ENCODE results near the gene PRKAR1B. TPM values are rescaled to one million over a fixed set of nuclear protein-coding genes. Genes with fewer than 3 reads are reported as not detected.

Gene PRKAR1B
- total RNA-seq, 1 experiment from 2014 or later, result 43.3 TPM

DNA sequence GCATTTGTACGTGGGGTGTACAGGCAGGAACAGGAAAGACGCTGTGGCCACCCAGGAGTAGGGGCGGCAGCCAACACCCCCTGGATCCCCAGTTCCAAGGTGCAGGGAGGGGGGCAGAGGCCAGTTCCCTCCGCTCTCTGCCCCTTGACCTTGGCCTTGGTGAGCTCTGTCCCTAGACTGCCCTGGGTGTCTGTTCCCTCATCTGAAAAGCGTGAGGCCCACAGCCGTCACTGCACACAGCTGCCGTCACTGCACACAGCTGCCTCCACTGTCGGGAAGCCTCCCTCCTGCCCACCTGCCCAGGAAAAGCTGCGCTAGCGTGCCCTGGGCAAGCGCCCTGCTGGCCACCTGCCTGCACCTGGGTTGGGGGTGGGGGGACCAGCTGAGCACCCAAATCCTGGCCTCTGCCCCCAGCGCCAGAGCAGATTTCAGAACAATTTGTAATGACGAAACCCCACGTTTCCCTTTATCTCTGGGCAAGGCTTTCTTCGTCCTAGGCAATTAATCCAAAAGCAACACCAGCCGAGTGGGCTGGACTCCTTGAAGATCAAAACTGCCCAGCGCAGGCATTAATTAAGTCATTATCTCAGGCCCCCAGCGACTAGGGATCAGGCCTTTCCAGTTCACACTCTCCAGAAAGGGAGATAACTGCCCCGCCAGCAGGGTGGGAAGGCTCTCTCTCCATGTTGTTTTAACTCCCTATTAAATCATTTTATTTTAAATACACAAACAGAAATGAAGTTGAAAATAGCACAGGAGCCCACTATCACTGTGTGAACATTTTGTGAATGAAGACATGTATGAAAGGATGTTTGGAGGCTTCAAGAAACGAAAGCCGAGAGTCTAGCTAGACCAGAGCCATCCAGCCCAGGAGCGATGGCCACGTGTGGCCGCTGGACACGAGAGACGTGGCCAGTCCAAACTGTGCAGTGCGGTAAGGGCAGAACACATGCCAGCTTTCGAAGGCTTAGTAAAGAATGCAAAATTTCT is 203.4 kb downstream of the PRKAR1B start:
- H3K27ac ChIP-seq (ENCODE audit: insufficient read length, low read depth, low read length), result no peak overlapping the region
- no peaks in the 10 kb centered on the region for H3K36me3 Mint-ChIP-seq (ENCODE audit: insufficient read depth in 1 of 3, low read depth in 3 of 3)
- H2BK5ac ChIP-seq (ENCODE audit: insufficient read length, low read length), result no peak overlapping the region
- H3K23ac ChIP-seq (ENCODE audit: insufficient read length, low read depth, low read length), result no peak overlapping the region
- H3K23me2 ChIP-seq (ENCODE audit: insufficient read length, low read depth, low read length, poor library complexity, severe bottlenecking), result peaks cover 24% of the 10 kb centered on the region
- H4K91ac ChIP-seq (ENCODE audit: insufficient read length, low read depth, low read length), result no peak overlapping the region
- no peaks in the 10 kb centered on the region for H3K79me1 ChIP-seq (ENCODE audit: insufficient read depth, low read depth, low read length, poor library complexity, severe bottlenecking)
- 0 out of 2 replicates have a peak overlapping the region, but pooled peaks have one; percentile 13 for H3K14ac ChIP-seq (ENCODE audit: insufficient read depth, low read length)
- H3K9ac ChIP-seq (ENCODE audit: extremely low read depth, insufficient read length, low read length), result no peak overlapping the region
- no peak overlapping the region for H3K18ac ChIP-seq (ENCODE audit: insufficient read length, low read depth, low read length)
- no peaks in the 10 kb centered on the region for H3K79me2 ChIP-seq (ENCODE audit: insufficient read depth, low read length)
- peaks cover 30% of the 10 kb centered on the region; the same call in 1 of the 2 replicates for H3K27me3 ChIP-seq (ENCODE audit: insufficient read depth, low read length)
- H3K27me3 Mint-ChIP-seq (ENCODE audit: low read depth), result peaks cover 68% of the 10 kb centered on the region
- H3K9me3 ChIP-seq (ENCODE audit: control insufficient read depth, low read depth, low read length), result no peaks in the 10 kb centered on the region
- TF ChIP-seq, protein P1, sequence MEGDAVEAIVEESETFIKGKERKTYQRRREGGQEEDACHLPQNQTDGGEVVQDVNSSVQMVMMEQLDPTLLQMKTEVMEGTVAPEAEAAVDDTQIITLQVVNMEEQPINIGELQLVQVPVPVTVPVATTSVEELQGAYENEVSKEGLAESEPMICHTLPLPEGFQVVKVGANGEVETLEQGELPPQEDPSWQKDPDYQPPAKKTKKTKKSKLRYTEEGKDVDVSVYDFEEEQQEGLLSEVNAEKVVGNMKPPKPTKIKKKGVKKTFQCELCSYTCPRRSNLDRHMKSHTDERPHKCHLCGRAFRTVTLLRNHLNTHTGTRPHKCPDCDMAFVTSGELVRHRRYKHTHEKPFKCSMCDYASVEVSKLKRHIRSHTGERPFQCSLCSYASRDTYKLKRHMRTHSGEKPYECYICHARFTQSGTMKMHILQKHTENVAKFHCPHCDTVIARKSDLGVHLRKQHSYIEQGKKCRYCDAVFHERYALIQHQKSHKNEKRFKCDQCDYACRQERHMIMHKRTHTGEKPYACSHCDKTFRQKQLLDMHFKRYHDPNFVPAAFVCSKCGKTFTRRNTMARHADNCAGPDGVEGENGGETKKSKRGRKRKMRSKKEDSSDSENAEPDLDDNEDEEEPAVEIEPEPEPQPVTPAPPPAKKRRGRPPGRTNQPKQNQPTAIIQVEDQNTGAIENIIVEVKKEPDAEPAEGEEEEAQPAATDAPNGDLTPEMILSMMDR (conservative IDR thresholded peaks at IDR 0.05), result no peak
- no peaks in the 10 kb centered on the region for H4K20me1 ChIP-seq (ENCODE audit: control insufficient read depth, insufficient read depth, insufficient read length)
- H4K8ac ChIP-seq (replicated peaks; ENCODE audit: insufficient read length, low read depth, low read length), result no peak overlapping the region
- H3T11ph ChIP-seq (ENCODE audit: low read length), result no peak overlapping the region
- H3K4me1 Mint-ChIP-seq, result peaks cover 3 to 15% of the 10 kb centered on the region in 2 experiments; a peak in 3 of 4 replicates
- H3K4me3 Mint-ChIP-seq, result peak overlapping the region in 1 of 2 experiments; percentile 5; a peak in 1 of 5 replicates
- H2AFZ ChIP-seq (ENCODE audit: low read length), result no peak overlapping the region
- H2AK5ac ChIP-seq (ENCODE audit: insufficient read length, low read length), result no peak overlapping the region
- no peaks in the 10 kb centered on the region for H3K9me3 Mint-ChIP-seq
- no peak overlapping the region for H2BK120ac ChIP-seq (ENCODE audit: low read depth, low read length, poor library complexity, severe bottlenecking)
- no peak overlapping the region for H4K5ac ChIP-seq (ENCODE audit: insufficient read length, low read depth, low read length)
- no peak overlapping the region for H2BK12ac ChIP-seq (ENCODE audit: insufficient read length, low read depth, low read length)
- H3K56ac ChIP-seq (ENCODE audit: insufficient read length, low read depth, low read length), result no peak overlapping the region
- H3K4me1 ChIP-seq (ENCODE audit: insufficient read depth, low read length), result peaks cover 2% of the 10 kb centered on the region; the same call in 1 of the 2 replicates
- H3K4ac ChIP-seq (ENCODE audit: low read depth, low read length), result no peak overlapping the region
- H3K4me2 ChIP-seq (ENCODE audit: insufficient read depth, insufficient read length, low read length), result peak overlapping the region; percentile 4
- no peak overlapping the region for H2BK20ac ChIP-seq (ENCODE audit: low read depth, low read length, poor library complexity, severe bottlenecking)
- no peak overlapping the region for H3K27ac Mint-ChIP-seq
- no peak for DNase-seq
- no peak overlapping the region; the same call in 1 of the 2 replicates for H2BK15ac ChIP-seq (ENCODE audit: low read depth, low read length)
- no CpG with 5 or more reads among the region's 28 CpGs for WGBS (ENCODE audit: extremely low coverage, insufficient read length, low lambda C conversion rate)
